ENCODE measurements around the gene SPPL2C. TPM values are rescaled to one million over a fixed set of nuclear protein-coding genes. Genes with fewer than 3 reads are reported as not detected.
A peak's percentile ranks its signal among the peaks of the same experiment; 100 is the strongest.

The SPPL2C gene
- total and polyA plus RNA-seq, 2 of the 13 experiments (the other 11 are each of a cell fraction or from before 2014, with no cell fraction given): not detected

GRCh38 chr17:45851022-45851421, 6.3 kb downstream of the SPPL2C start:
- H2AFZ ChIP-seq (ENCODE audit: low read length): no peak overlapping the region
- no peaks in the 10 kb centered on the region for H3K79me2 ChIP-seq (ENCODE audit: insufficient read depth, low read length)
- H3K4me1 ChIP-seq (ENCODE audit: insufficient read depth, low read length): no peaks in the 10 kb centered on the region
- intact Hi-C loops (cut with micrococcal nuclease; ENCODE audit: unreplicated experiment) (loop anchor here (5.0 kb wide), 1 partner anchor 204 kb away; no protein-coding TSS in a partner anchor), in situ Hi-C loops (cut with HindIII; ENCODE audit: extremely low pct_ligation_motif_present, low pct_unique_long_range_greater_than_20kb) (no loop called here)
- no peak for FAIRE-seq
- no peak overlapping the region for H3K9ac ChIP-seq (ENCODE audit: insufficient read depth, low read depth, low read length)
- H3K27ac ChIP-seq (ENCODE audit: extremely low read length, insufficient read depth, low read length): no peak overlapping the region
- no peaks in the 10 kb centered on the region for H4K20me1 ChIP-seq (ENCODE audit: insufficient read depth, low read length)
- H3K4me3 ChIP-seq (replicated peaks in 1 of 3; ENCODE audit: insufficient read depth in 1 of 3, low read depth in 2 of 3, low read length in 3 of 3): no peak overlapping the region
- H3K9me3 ChIP-seq (ENCODE audit: low read length): no peaks in the 10 kb centered on the region
- no peak overlapping the region for H3K4me2 ChIP-seq (ENCODE audit: low read depth, low read length)
- CTCF ChIA-PET (ENCODE audit: low intra/inter-chr PET ratio, low total read pairs): no interaction called here
- TF ChIP-seq MNT (IDR thresholded peaks at IDR 0.05) (peak; percentile 96), TRIM22 (IDR thresholded peaks at IDR 0.05) (no peak), TARDBP (CRISPR knock-in tag; IDR thresholded peaks at IDR 0.05) (no peak), GMEB1 (CRISPR knock-in tag; IDR thresholded peaks at IDR 0.05; ENCODE audit: borderline replicate concordance) (no peak)
- ATAC-seq: no peak
- DNase-seq (ENCODE audit: low spot score): no peak
- POLR2A ChIA-PET: no interaction called here
- BruUV-seq (replicated peaks): no TSS peak
- peaks cover 12 to 64% of the 10 kb centered on the region in 2 experiments; a peak in 3 of 5 replicates for H3K27me3 ChIP-seq (ENCODE audit: control insufficient read depth in 1 of 2, insufficient read depth in 2 of 2, low read length in 2 of 2)
- 33% methylated on average over 6 of the region's 6 CpGs for WGBS (ENCODE audit: low lambda C conversion rate)
- H3K36me3 ChIP-seq (replicated peaks in 1 of 2; ENCODE audit: control insufficient read depth in 1 of 2, insufficient read depth in 2 of 2, low read length in 2 of 2): no peaks in the 10 kb centered on the region

Measured in HepG2 (cell line).